MM.1S (cell line): ENCODE measurements around the gene SEPTIN2.

Source experiments
- DNase-seq: peaks from one replicate; pipeline ENCODE4 v3.0.0-alpha.2; 2015
- H2AFZ ChIP-seq: fragments of 300-600 bp; sonication (generic); 2 replicates; pipeline ENCODE4 v1.6.0; 2016; ENCODE audit warnings: antibody characterized with exemption, low read length
- H3F3A ChIP-seq: fragments of 300-600 bp; sonication (generic); 2 replicates; pipeline ENCODE4 v1.6.1; 2016; ENCODE audit warnings: mild to moderate bottlenecking, antibody characterized with exemption, low read length, moderate library complexity, mixed read lengths; ENCODE audit not compliant: insufficient read depth
- H3K27ac ChIP-seq: fragments of 300-600 bp; sonication (generic); 2 replicates; pipeline ENCODE4 v1.5.1; 2016; ENCODE audit warnings: mild to moderate bottlenecking, low read length
- H3K27me3 ChIP-seq: fragments of 300-600 bp; sonication (generic); replicated peaks from 2 replicates; pipeline ENCODE4 v1.6.0; 2016; ENCODE audit warnings: low read length; ENCODE audit not compliant: insufficient read depth
- H3K36me3 ChIP-seq: fragments of 300-600 bp; sonication (generic); replicated peaks from 2 replicates; pipeline ENCODE4 v1.6.1; 2016; ENCODE audit warnings: mild to moderate bottlenecking, low read length, mixed read lengths; ENCODE audit not compliant: insufficient read depth
- H3K4me1 ChIP-seq: fragments of 300-600 bp; sonication (generic); 2 replicates; pipeline ENCODE4 v1.6.1; 2016; ENCODE audit warnings: low read length, mixed read lengths
- H3K4me2 ChIP-seq: fragments of 300-600 bp; sonication (generic); 2 replicates; pipeline ENCODE4 v1.6.0; 2016; ENCODE audit warnings: low read depth, low read length
- H3K4me3 ChIP-seq: fragments of 300-600 bp; sonication (generic); 2 replicates; pipeline ENCODE4 v1.5.1; 2016; ENCODE audit warnings: low read length, mixed read lengths
- H3K79me2 ChIP-seq: fragments of 300-600 bp; sonication (generic); 2 replicates; pipeline ENCODE4 v1.6.1; 2016; ENCODE audit warnings: mixed run types, low read length, mixed read lengths
- H3K9ac ChIP-seq: fragments of 300-600 bp; sonication (generic); 2 replicates; pipeline ENCODE4 v1.6.1; 2016; ENCODE audit warnings: low read length, mixed read lengths
- H3K9me2 ChIP-seq: fragments of 300-600 bp; sonication (generic); replicated peaks from 2 replicates; pipeline ENCODE4 v1.6.1; 2016; ENCODE audit warnings: mild to moderate bottlenecking, low read length, mixed read lengths; ENCODE audit not compliant: insufficient read depth
- H3K9me3 ChIP-seq: fragments of 300-600 bp; sonication (generic); replicated peaks from 2 replicates; pipeline ENCODE4 v1.6.1; 2016; ENCODE audit warnings: mild to moderate bottlenecking, low read length, mixed read lengths; ENCODE audit not compliant: insufficient read depth
- H4K20me1 ChIP-seq: fragments of 300-600 bp; sonication (generic); 2 replicates; pipeline ENCODE4 v1.6.1; 2016; ENCODE audit warnings: mild to moderate bottlenecking, low read length, moderate library complexity, mixed read lengths; ENCODE audit not compliant: insufficient read depth
- EZH2 ChIP-seq: fragments of 300-600 bp; sonication (generic); optimal IDR thresholded peaks from 2 replicates; pipeline ENCODE3; 2017; ENCODE audit warnings: low read depth, mild to moderate bottlenecking, antibody characterized with exemption, low read length, mixed read lengths
- EZH2phosphoT487 ChIP-seq: fragments of 300-600 bp; sonication (generic); IDR thresholded peaks from 2 replicates; pipeline ENCODE4 v1.6.1; 2018; ENCODE audit warnings: antibody characterized with exemption, low read length
- TF ChIP-seq, protein P1 (sequence below): fragments of 300-600 bp; sonication (generic); IDR thresholded peaks from 2 replicates; pipeline ENCODE4 v1.5.1; 2016; ENCODE audit warnings: antibody characterized with exemption, low read length, mixed read lengths

The SEPTIN2 gene

GRCh38 chr2:241313543-241314095, 2.1 kb upstream of the SEPTIN2 start:
- H3K9me2 ChIP-seq: no peaks in the 10 kb centered on the region
- no peaks in the 10 kb centered on the region for H3K27me3 ChIP-seq
- H3F3A ChIP-seq: peaks cover 30% of the 10 kb centered on the region
- H3K36me3 ChIP-seq: no peaks in the 10 kb centered on the region
- DNase-seq: no peak
- H3K4me3 ChIP-seq: peak overlapping the region; percentile 89; the same call in 1 of the 2 replicates
- no peak overlapping the region for H2AFZ ChIP-seq
- peaks cover 91% of the 10 kb centered on the region for H3K79me2 ChIP-seq
- peaks cover 63% of the 10 kb centered on the region for H3K4me1 ChIP-seq
- no peak overlapping the region for H3K27ac ChIP-seq
- H3K4me2 ChIP-seq: peak overlapping the region; percentile 80
- TF ChIP-seq, protein P1, sequence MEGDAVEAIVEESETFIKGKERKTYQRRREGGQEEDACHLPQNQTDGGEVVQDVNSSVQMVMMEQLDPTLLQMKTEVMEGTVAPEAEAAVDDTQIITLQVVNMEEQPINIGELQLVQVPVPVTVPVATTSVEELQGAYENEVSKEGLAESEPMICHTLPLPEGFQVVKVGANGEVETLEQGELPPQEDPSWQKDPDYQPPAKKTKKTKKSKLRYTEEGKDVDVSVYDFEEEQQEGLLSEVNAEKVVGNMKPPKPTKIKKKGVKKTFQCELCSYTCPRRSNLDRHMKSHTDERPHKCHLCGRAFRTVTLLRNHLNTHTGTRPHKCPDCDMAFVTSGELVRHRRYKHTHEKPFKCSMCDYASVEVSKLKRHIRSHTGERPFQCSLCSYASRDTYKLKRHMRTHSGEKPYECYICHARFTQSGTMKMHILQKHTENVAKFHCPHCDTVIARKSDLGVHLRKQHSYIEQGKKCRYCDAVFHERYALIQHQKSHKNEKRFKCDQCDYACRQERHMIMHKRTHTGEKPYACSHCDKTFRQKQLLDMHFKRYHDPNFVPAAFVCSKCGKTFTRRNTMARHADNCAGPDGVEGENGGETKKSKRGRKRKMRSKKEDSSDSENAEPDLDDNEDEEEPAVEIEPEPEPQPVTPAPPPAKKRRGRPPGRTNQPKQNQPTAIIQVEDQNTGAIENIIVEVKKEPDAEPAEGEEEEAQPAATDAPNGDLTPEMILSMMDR: no peak
- no peak for TF ChIP-seq EZH2
- TF ChIP-seq EZH2phosphoT487: no peak
- no peaks in the 10 kb centered on the region for H3K9me3 ChIP-seq
- no peak overlapping the region for H3K9ac ChIP-seq
- no peaks in the 10 kb centered on the region for H4K20me1 ChIP-seq

DNA sequence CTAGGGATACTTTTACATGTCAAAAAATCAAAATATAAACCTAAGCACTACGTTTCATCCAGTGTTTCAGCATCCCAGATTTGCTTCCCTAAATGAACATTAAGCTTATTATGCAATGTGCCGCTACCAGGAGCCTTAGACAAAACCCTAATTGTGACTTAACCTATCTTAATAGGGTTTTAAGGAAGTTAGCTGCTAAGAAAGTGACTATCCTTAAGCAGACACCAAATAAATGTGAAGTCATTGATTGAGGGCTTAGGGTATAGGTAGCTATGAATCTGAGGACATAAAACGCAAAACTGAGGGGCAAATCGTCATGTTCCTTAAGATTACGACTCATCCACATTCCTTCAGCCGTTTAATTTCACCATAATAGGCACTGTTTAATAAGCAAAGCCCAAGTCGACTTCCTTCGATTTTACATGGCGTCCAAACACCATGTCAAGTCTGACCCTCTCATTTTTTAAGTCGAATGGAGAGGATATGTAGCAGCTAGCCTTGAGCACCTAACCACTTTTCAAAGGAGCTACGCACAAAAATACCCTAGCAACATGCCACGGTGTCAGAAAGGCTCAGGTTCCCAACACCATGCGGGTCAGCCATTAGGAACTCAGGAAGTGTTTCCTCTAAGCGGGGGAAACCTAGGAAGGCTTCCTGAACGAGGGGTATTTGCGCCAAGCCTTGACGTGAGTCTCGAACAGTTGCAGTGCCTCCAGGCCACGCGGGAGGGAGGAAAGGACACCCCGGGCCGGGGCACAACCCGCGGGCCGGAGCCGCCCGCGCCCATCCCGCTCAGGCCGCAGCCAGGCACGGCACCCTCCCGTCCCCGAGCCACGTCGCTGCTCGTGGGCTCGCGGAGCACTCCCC, 1.3 kb upstream of the SEPTIN2 start:
- H3K36me3 ChIP-seq: no peaks in the 10 kb centered on the region
- peak overlapping the region; percentile 100 for H3K9ac ChIP-seq
- H2AFZ ChIP-seq: peak overlapping the region; percentile 48; the same call in 1 of the 2 replicates
- H3K9me2 ChIP-seq: no peaks in the 10 kb centered on the region
- no peaks in the 10 kb centered on the region for H3K27me3 ChIP-seq
- H3K9me3 ChIP-seq: no peaks in the 10 kb centered on the region
- H3K4me2 ChIP-seq: peak overlapping the region; percentile 80
- H3K27ac ChIP-seq: peak overlapping the region; percentile 98
- peak overlapping the region; percentile 89 for H3K4me3 ChIP-seq
- peaks cover 56% of the 10 kb centered on the region for H3K4me1 ChIP-seq
- no peak for TF ChIP-seq EZH2phosphoT487
- TF ChIP-seq, protein P1: no peak
- TF ChIP-seq EZH2: no peak
- H3K79me2 ChIP-seq: peaks cover 91% of the 10 kb centered on the region
- peaks cover 25% of the 10 kb centered on the region for H3F3A ChIP-seq
- DNase-seq: no peak
- H4K20me1 ChIP-seq: no peaks in the 10 kb centered on the region

GRCh38 chr2:241315093-241315878, 439 bp upstream of the SEPTIN2 start, which contains the start of gene HDLBP:
Gene HDLBP, minus strand, starts transcription at chr2:241315672. Its CDS starts 48,803 bp downstream, at chr2:241266869.
- H3K9me2 ChIP-seq: no peaks in the 10 kb centered on the region
- peak within 1 kb of the TSS; percentile 80 for H3K4me2 ChIP-seq
- no peaks in the 10 kb centered on the region for H3K36me3 ChIP-seq
- H3F3A ChIP-seq: peaks cover 17% of the 10 kb centered on the region
- H3K79me2 ChIP-seq: peaks cover 92% of the 10 kb centered on the region
- TF ChIP-seq, protein P1: peak; percentile 54
- no peak for TF ChIP-seq EZH2
- no peaks in the 10 kb centered on the region for H3K9me3 ChIP-seq
- H3K4me3 ChIP-seq: peak within 1 kb of the TSS; percentile 92
- H3K9ac ChIP-seq: peak within 1 kb of the TSS; percentile 100
- H4K20me1 ChIP-seq: no peaks in the 10 kb centered on the region
- peak; percentile 99 for DNase-seq
- H3K27ac ChIP-seq: peak within 1 kb of the TSS; percentile 98
- no peaks in the 10 kb centered on the region for H3K27me3 ChIP-seq
- peak within 1 kb of the TSS; percentile 88 for H2AFZ ChIP-seq
- H3K4me1 ChIP-seq: peaks cover 49% of the 10 kb centered on the region
